WTC11 (cell line): ENCODE data around the gene ISG20L2. TPM values are rescaled to one million over a fixed set of nuclear protein-coding genes. Genes with fewer than 3 reads are reported as not detected.

Experiments
- ATAC-seq: fragments of 200-7000 bp; cut with Tn5 transposase; 2 replicates; pipeline ENCODE4 v1.10.0; 2021; ENCODE audit warnings: mild to moderate bottlenecking, moderate library complexity
- CTCF ChIA-PET: fragments of 300-600 bp; sonication (Branson Sonifier 250); formaldehyde crosslinking; loops from one replicate; lab custom pipeline; 2021; ENCODE audit warnings: antibody characterized with exemption; lab: Charles Lee
- POLR2A ChIA-PET: fragments of 350-600 bp; sonication (Branson Sonifier 250); formaldehyde crosslinking; loops from one replicate; lab custom pipeline; 2021; ENCODE audit warnings: antibody characterized with exemption; lab: Charles Lee
- DNase-seq: peaks from one replicate; pipeline ENCODE4 v3.0.0; 2021; ENCODE audit warnings: low spot score
- H3K27ac Mint-ChIP-seq: 2 replicates; pipeline ENCODE4 v1.8.0; 2021; ENCODE audit warnings: mixed read lengths
- H3K27me3 Mint-ChIP-seq: 2 replicates; pipeline ENCODE4 v1.8.0; 2021; ENCODE audit warnings: low read depth, mild to moderate bottlenecking, moderate library complexity, mixed read lengths
- H3K36me3 Mint-ChIP-seq: 2 replicates; pipeline ENCODE4 v1.8.0; 2021; ENCODE audit warnings: mixed read lengths
- H3K4me1 Mint-ChIP-seq: 2 replicates; pipeline ENCODE4 v1.8.0; 2022; ENCODE audit warnings: mixed read lengths
- H3K4me3 Mint-ChIP-seq: 2 replicates; pipeline ENCODE4 v1.8.0; 2021; ENCODE audit warnings: mild to moderate bottlenecking, moderate library complexity, mixed read lengths
- H3K9me3 Mint-ChIP-seq: 2 replicates; pipeline ENCODE4 v1.8.0; 2021; ENCODE audit warnings: mixed read lengths
- E2F1 ChIP-seq: sonication (generic); formaldehyde crosslinking; IDR thresholded peaks from 2 replicates; pipeline ENCODE4 v1.8.0; 2022; ENCODE audit warnings: mild to moderate bottlenecking, missing genetic modification reagents
- ESRRA ChIP-seq: sonication (generic); formaldehyde crosslinking; IDR thresholded peaks from 2 replicates; pipeline ENCODE4 v1.8.1; 2022; ENCODE audit warnings: mild to moderate bottlenecking, missing genetic modification reagents, borderline replicate concordance
- ETV6 ChIP-seq: sonication (generic); formaldehyde crosslinking; IDR thresholded peaks from 2 replicates; pipeline ENCODE4 v1.8.1; 2022; ENCODE audit warnings: mild to moderate bottlenecking, missing genetic modification reagents
- GRHL2 ChIP-seq: fragments of 250-450 bp; sonication (Bioruptor Pico); IDR thresholded peaks from 2 replicates; pipeline ENCODE4 v1.8.0; 2022; ENCODE audit warnings: mild to moderate bottlenecking, moderate library complexity; ENCODE audit not compliant: insufficient replicate concordance, severe bottlenecking
- IRF2 ChIP-seq: sonication (generic); formaldehyde crosslinking; IDR thresholded peaks from 2 replicates; pipeline ENCODE4 v1.8.0; 2022; ENCODE audit warnings: low read depth, missing genetic modification reagents, borderline replicate concordance
- MXD4 ChIP-seq: fragments of 250-450 bp; sonication (Bioruptor Pico); IDR thresholded peaks from 2 replicates; pipeline ENCODE4 v1.8.0; 2021; ENCODE audit warnings: mild to moderate bottlenecking, moderate library complexity, borderline replicate concordance
- MYBL2 ChIP-seq: sonication (generic); formaldehyde crosslinking; IDR thresholded peaks from 2 replicates; pipeline ENCODE4 v1.8.1; 2023; ENCODE audit warnings: mild to moderate bottlenecking, moderate library complexity, missing genetic modification reagents
- NR2C2 ChIP-seq: sonication (generic); formaldehyde crosslinking; IDR thresholded peaks from 2 replicates; pipeline ENCODE4 v1.8.0; 2022; ENCODE audit warnings: mild to moderate bottlenecking, missing genetic modification reagents
- PRRX2 ChIP-seq: fragments of 250-450 bp; sonication (Bioruptor Pico); IDR thresholded peaks from 2 replicates; pipeline ENCODE4 v1.8.0; 2021; ENCODE audit warnings: mild to moderate bottlenecking
- SMAD4 ChIP-seq: sonication (generic); formaldehyde crosslinking; IDR thresholded peaks from 2 replicates; pipeline ENCODE4 v1.8.0; 2022; ENCODE audit warnings: mild to moderate bottlenecking, missing genetic modification reagents
- TP53 ChIP-seq: sonication (generic); formaldehyde crosslinking; IDR thresholded peaks from 2 replicates; pipeline ENCODE4 v1.8.1; 2023; ENCODE audit warnings: mild to moderate bottlenecking, missing genetic modification reagents
- ZNF121 ChIP-seq: sonication (generic); formaldehyde crosslinking; IDR thresholded peaks from 2 replicates; pipeline ENCODE4 v1.8.0; 2023; ENCODE audit warnings: missing genetic modification reagents
- ZNF219 ChIP-seq: sonication (generic); formaldehyde crosslinking; IDR thresholded peaks from 2 replicates; pipeline ENCODE4 v1.8.0; 2023; ENCODE audit warnings: missing genetic modification reagents, mild to moderate bottlenecking, borderline replicate concordance
- ZNF232 ChIP-seq: sonication (generic); formaldehyde crosslinking; IDR thresholded peaks from 2 replicates; pipeline ENCODE4 v1.8.0; 2022; ENCODE audit warnings: mild to moderate bottlenecking, missing genetic modification reagents
- ZNF317 ChIP-seq: sonication (generic); formaldehyde crosslinking; IDR thresholded peaks from 2 replicates; pipeline ENCODE4 v1.8.1; 2023; ENCODE audit warnings: low read depth, mild to moderate bottlenecking, moderate library complexity, missing genetic modification reagents, borderline replicate concordance
- total RNA-seq: library from RNA; stranded (reverse); gene quantifications from 3 replicates; pipeline ENCODE4 v1.2.3, GENCODE V29; 2021
- TF ChIP-seq, protein P1 (sequence below): sonication (generic); formaldehyde crosslinking; IDR thresholded peaks from 2 replicates; pipeline ENCODE4 v1.8.0; 2022; ENCODE audit warnings: missing genetic modification reagents
- TF ChIP-seq, protein P2 (sequence below): sonication (generic); formaldehyde crosslinking; IDR thresholded peaks from 2 replicates; pipeline ENCODE4 v1.8.1; 2022; ENCODE audit warnings: low read depth, missing genetic modification reagents, borderline replicate concordance
- TF ChIP-seq, protein P3 (sequence below): sonication (generic); formaldehyde crosslinking; IDR thresholded peaks from 2 replicates; pipeline ENCODE4 v1.8.0; 2023; ENCODE audit warnings: mild to moderate bottlenecking, missing genetic modification reagents

Gene ISG20L2
- total RNA-seq, 1 experiment from 2014 or later, result 43.8 TPM

DNA sequence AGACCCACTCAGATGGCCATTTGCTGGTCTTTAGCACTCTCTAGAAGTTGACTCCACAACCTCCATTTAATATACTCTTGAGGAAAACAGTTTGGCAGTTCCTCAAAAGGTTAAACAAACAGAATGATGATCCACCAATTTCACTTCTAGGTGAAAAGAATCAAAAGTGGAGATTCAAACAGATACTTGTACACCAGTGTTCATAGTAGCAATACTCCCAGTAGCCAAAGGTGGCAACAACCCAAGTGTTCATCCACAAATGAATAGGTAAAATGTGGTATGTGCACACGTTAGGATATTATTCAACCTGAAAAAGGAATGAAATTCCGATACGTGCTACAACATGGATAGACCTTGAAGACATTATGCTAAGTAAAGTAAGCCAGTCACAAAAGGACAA, 45.0 kb upstream of the ISG20L2 start (continued):
- TF ChIP-seq, protein P1, sequence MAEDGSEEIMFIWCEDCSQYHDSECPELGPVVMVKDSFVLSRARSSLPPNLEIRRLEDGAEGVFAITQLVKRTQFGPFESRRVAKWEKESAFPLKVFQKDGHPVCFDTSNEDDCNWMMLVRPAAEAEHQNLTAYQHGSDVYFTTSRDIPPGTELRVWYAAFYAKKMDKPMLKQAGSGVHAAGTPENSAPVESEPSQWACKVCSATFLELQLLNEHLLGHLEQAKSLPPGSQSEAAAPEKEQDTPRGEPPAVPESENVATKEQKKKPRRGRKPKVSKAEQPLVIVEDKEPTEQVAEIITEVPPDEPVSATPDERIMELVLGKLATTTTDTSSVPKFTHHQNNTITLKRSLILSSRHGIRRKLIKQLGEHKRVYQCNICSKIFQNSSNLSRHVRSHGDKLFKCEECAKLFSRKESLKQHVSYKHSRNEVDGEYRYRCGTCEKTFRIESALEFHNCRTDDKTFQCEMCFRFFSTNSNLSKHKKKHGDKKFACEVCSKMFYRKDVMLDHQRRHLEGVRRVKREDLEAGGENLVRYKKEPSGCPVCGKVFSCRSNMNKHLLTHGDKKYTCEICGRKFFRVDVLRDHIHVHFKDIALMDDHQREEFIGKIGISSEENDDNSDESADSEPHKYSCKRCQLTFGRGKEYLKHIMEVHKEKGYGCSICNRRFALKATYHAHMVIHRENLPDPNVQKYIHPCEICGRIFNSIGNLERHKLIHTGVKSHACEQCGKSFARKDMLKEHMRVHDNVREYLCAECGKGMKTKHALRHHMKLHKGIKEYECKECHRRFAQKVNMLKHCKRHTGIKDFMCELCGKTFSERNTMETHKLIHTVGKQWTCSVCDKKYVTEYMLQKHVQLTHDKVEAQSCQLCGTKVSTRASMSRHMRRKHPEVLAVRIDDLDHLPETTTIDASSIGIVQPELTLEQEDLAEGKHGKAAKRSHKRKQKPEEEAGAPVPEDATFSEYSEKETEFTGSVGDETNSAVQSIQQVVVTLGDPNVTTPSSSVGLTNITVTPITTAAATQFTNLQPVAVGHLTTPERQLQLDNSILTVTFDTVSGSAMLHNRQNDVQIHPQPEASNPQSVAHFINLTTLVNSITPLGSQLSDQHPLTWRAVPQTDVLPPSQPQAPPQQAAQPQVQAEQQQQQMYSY (CRISPR knock-in tag), result no peak
- no peak for TF ChIP-seq MYBL2 (CRISPR knock-in tag)
- no peak for TF ChIP-seq SMAD4 (CRISPR knock-in tag)
- TF ChIP-seq ZNF219 (CRISPR knock-in tag), result no peak
- no peak for TF ChIP-seq TP53 (CRISPR knock-in tag)
- TF ChIP-seq ZNF232 (CRISPR knock-in tag), result no peak
- TF ChIP-seq, protein P2, sequence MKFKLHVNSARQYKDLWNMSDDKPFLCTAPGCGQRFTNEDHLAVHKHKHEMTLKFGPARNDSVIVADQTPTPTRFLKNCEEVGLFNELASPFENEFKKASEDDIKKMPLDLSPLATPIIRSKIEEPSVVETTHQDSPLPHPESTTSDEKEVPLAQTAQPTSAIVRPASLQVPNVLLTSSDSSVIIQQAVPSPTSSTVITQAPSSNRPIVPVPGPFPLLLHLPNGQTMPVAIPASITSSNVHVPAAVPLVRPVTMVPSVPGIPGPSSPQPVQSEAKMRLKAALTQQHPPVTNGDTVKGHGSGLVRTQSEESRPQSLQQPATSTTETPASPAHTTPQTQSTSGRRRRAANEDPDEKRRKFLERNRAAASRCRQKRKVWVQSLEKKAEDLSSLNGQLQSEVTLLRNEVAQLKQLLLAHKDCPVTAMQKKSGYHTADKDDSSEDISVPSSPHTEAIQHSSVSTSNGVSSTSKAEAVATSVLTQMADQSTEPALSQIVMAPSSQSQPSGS (CRISPR knock-in tag), result no peak
- no peak for TF ChIP-seq IRF2 (CRISPR knock-in tag)
- TF ChIP-seq ESRRA (CRISPR knock-in tag), result no peak
- TF ChIP-seq GRHL2 (CRISPR knock-in tag), result no peak
- no peak for TF ChIP-seq ZNF121 (CRISPR knock-in tag)
- no peak for TF ChIP-seq ETV6
- TF ChIP-seq PRRX2 (CRISPR knock-in tag), result no peak

GRCh38 chr1:156772728-156773497, 44.3 kb upstream of the ISG20L2 start:
- H3K4me1 Mint-ChIP-seq, result peaks cover 27% of the 10 kb centered on the region
- ChIA-PET CTCF (interaction anchor here (1.0 to 2.3 kb wide), 4 partner anchors 21 to 149 kb away, joined by 3 to 6 read pairs (median 4); no protein-coding TSS in a partner anchor), POLR2A (no interaction called here)
- peaks cover 16% of the 10 kb centered on the region for H3K36me3 Mint-ChIP-seq
- DNase-seq (no peak), ATAC-seq (no peak)
- no peaks in the 10 kb centered on the region for H3K9me3 Mint-ChIP-seq
- no peaks in the 10 kb centered on the region for H3K27me3 Mint-ChIP-seq
- H3K27ac Mint-ChIP-seq, result peak overlapping the region; percentile 46; the same call in 1 of the 2 replicates
- H3K4me3 Mint-ChIP-seq, result no peak overlapping the region
- no peak for TF ChIP-seq MXD4
- no peak for TF ChIP-seq E2F1 (CRISPR knock-in tag)
- TF ChIP-seq, protein P1 (CRISPR knock-in tag), result no peak
- TF ChIP-seq ZNF317 (CRISPR knock-in tag), result no peak
- TF ChIP-seq, protein P3, sequence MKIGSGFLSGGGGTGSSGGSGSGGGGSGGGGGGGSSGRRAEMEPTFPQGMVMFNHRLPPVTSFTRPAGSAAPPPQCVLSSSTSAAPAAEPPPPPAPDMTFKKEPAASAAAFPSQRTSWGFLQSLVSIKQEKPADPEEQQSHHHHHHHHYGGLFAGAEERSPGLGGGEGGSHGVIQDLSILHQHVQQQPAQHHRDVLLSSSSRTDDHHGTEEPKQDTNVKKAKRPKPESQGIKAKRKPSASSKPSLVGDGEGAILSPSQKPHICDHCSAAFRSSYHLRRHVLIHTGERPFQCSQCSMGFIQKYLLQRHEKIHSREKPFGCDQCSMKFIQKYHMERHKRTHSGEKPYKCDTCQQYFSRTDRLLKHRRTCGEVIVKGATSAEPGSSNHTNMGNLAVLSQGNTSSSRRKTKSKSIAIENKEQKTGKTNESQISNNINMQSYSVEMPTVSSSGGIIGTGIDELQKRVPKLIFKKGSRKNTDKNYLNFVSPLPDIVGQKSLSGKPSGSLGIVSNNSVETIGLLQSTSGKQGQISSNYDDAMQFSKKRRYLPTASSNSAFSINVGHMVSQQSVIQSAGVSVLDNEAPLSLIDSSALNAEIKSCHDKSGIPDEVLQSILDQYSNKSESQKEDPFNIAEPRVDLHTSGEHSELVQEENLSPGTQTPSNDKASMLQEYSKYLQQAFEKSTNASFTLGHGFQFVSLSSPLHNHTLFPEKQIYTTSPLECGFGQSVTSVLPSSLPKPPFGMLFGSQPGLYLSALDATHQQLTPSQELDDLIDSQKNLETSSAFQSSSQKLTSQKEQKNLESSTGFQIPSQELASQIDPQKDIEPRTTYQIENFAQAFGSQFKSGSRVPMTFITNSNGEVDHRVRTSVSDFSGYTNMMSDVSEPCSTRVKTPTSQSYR, result no peak
- no peak for TF ChIP-seq NR2C2
- no peak for TF ChIP-seq ZNF121 (CRISPR knock-in tag)
